D721Med (cell line): ENCODE results near the gene SESN1.

Experiments used
- DNase-seq: peaks from one replicate; pipeline ENCODE4 v3.0.0; 2011; ENCODE audit warnings: low spot score; ENCODE audit not compliant: insufficient read length
- FAIRE-seq: peaks from 2 replicates; lab custom pipeline; 2011; peaks lifted over from hg19 to GRCh38; lab: Jason Lieb, UNC
- TF ChIP-seq, protein P1 (sequence below): IDR thresholded peaks from 2 replicates; pipeline ENCODE4 v1.5.1; 2012; ENCODE audit warnings: mild to moderate bottlenecking, control low read depth; ENCODE audit not compliant: insufficient read depth; ENCODE audit errors: missing control alignments

SESN1 gene

DNA sequence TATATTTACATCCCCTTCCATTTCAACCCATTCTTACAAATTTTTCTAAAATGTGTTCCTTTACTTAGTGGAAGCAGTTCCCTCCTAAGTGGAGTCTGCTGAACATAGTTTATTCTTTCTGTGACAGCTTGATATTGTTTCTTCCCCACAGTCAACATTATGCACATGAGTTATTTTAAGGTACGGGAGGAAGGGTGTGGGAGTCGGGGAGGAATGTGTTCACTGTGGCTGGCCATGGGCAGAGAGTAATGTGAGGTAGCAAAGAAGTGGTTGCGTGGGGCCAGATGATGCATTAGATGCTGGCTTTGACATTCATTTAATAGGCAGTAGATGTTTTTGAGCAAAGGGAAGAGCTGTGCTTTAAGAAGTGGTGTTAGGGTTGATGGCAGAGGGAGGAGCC is 148.0 kb downstream of the SESN1 start:
- TF ChIP-seq, protein P1, sequence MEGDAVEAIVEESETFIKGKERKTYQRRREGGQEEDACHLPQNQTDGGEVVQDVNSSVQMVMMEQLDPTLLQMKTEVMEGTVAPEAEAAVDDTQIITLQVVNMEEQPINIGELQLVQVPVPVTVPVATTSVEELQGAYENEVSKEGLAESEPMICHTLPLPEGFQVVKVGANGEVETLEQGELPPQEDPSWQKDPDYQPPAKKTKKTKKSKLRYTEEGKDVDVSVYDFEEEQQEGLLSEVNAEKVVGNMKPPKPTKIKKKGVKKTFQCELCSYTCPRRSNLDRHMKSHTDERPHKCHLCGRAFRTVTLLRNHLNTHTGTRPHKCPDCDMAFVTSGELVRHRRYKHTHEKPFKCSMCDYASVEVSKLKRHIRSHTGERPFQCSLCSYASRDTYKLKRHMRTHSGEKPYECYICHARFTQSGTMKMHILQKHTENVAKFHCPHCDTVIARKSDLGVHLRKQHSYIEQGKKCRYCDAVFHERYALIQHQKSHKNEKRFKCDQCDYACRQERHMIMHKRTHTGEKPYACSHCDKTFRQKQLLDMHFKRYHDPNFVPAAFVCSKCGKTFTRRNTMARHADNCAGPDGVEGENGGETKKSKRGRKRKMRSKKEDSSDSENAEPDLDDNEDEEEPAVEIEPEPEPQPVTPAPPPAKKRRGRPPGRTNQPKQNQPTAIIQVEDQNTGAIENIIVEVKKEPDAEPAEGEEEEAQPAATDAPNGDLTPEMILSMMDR = no peak
- FAIRE-seq (no peak), DNase-seq (no peak)

DNA sequence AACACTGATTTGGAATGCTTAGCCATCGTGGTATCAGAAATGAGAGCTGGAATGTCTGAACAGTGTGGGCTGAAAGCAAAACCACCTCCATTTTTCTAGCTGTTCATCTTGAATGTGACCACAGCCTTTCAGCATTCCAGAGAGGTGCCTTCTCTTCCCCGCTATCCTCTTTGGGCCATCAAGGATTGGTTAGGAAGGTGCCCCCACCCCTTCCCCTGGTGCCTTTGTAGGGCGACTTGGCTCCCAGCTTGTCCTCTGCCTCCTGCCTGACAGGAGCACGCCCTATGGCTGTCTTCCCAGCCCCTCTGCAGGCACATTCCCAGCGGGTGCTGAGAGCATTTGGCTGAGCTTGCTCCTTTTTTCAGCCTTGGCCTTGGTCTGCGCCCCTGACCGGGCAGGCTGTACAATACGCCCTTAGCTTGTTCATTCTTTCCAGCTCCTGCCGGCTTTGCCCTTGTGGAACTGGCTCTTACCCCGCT is 148.9 kb downstream of the SESN1 start:
- DNase-seq = no peak
- TF ChIP-seq, protein P1 = no peak
- FAIRE-seq = no peak

DNA sequence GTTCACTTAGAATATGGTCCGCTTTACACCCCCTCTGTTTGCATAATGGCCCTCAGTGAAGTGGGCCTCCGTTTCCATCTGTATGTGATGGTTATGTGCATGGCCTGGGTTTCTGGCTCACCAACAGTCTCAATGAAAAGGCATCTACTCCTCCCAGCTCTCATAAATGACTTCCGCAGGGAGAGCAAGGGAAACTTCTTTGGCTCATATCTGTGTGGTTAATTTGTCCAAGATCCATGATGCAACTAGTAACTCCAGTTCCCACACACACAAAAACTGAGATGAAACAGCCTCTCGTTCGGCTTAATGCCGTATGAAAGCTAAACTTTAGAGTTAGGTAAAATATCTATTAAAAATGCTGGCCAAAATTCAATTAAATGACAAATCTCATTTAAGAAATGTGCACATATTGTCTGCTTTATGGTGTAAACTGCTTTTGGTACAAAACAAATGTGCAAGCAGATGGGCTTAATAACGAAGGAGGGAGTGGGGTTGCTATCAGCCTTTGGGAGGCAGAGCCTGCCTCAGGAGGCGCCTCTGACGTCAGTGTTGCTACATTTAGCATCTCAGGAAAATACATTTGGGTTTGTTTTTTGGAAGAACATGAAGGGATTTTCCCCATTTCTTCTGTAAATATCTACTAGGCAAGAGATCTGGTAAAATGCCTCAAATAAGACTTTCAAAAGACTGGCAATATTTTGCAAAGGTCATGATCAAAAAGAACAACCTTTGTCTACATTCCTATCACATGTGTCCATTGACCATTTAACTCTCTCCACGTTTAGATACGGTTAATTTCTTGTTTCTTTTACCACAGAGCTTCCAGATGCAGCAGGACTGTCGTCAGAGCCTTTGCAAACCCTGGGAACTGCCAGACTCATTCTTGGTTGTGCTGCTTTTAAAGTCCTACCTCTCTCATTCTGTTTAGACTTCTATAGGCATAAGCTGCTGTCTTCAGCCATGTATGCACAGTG is 149.7 kb downstream of the SESN1 start:
- no peak for FAIRE-seq
- no peak for DNase-seq
- TF ChIP-seq, protein P1 = no peak

DNA sequence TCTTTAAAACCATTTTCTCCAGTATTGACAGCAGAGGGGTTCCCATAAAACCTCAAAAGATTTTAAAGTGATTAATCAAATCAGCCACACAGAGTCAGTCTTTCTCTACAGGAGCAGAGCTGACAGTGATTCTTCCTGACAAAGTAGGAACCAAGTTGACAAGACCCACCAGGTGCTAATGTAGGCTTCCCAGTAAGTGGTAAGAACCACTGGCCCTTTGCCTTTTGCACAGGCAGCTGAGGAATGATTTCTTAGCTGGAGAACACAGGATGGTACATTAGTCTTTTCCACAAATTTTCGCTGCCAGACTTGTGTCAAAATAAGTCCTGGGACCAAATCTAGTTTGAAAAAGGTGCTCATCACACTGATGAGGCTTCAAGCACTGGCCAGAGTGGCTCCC is 150.6 kb downstream of the SESN1 start:
- DNase-seq (no peak), FAIRE-seq (no peak)

DNA sequence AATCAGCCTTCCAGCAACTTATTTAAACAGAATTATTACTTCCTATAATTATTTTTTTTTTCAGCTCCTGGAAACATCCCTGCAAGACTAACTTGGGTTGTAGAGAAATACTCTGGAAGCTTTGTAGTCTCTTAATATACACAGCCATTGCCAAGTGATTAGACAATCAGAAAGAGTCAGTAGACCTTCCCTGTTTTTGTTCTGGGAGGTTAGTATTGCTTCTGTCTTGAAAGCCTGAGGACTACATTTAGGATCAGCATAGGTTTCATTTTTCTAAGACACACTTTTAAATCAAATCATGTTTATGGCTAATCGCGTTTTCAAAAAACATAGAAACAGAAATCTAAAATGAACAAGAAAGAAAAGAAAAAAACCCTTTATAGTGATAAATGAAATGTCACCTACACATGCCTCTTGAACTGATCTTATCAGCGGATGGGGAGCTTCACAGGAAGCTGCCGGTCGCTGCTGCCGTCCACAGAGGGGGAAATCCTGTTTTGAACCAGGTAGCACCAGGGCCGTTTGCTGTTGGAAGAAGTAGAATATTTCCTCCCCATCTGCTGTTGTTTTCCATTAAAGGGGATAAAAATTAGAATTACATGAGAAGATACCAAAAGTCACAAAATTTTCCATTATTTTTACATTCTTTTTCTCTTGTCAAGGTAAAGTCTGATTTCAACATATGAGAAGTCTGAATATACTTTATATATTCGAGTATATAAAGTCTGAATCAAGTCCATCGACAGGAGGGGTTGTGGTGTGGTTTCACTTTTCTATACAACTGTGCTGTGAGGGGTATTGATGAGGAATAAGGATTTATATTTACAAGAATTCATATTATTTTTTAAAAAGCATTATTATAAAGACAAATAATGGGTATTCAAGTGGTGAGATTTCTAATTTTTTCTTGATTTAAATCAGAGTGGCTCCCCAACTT is 151.8 kb downstream of the SESN1 start:
- TF ChIP-seq, protein P1 = no peak
- FAIRE-seq (no peak), DNase-seq (no peak)

More for the DNA sequence above, 150.6 kb downstream of the SESN1 start:
- TF ChIP-seq, protein P1 = no peak

DNA sequence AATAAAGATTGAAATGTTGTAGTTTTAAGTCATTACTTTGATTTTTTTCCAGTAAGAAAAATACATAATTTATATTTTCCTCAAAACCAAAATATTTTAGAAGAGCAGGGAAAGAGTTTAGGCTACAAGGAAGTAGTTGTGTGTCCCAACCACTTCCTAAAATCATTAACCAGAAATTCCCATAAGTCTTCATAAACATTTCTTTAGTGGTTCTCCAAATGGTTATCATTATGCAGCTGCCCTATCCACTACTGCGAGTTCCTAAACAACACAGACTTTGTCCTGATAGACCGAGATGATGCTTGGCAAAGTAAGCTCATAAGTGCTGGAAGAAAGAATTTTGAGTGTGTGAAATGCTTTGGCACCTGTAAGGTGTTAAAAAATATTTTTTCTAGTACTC is 152.8 kb downstream of the SESN1 start:
- TF ChIP-seq, protein P1 = no peak
- DNase-seq (no peak), FAIRE-seq (no peak)
